HepG2 (cell line): Measurements from ENCODE around the gene NPY. TPM values are rescaled to one million over a fixed set of nuclear protein-coding genes. Genes with fewer than 3 reads are reported as not detected.

ENCODE experiments used
- ATAC-seq: fragments of 200-7000 bp; cut with Tn5 transposase; 3 replicates; pipeline ENCODE4 v1.9.1; 2020; ENCODE audit warnings: mild to moderate bottlenecking, moderate library complexity
- BruUV-seq: library from RNA; stranded (reverse); fragments of 400-500 nt; replicated peaks from 2 replicates; lab custom pipeline; 2021; lab: Mats Ljungman, UMichigan
- CTCF ChIA-PET: fragments of 300-600 bp; formaldehyde crosslinking; extraction: SDS; loops from one replicate; lab custom pipeline; 2021; ENCODE audit warnings: low total read pairs, inconsistent platforms, low intra/inter-chr PET ratio; lab: Yijun Ruan, JAX
- POLR2A ChIA-PET: fragments of 350-600 bp; sonication (Branson Sonifier 250); formaldehyde crosslinking; loops from one replicate; lab custom pipeline; 2020; ENCODE audit warnings: antibody characterized with exemption, inconsistent platforms; lab: Yijun Ruan, JAX
- DNase-seq: peaks from one replicate; pipeline ENCODE4 v3.0.0-alpha.2; 2015; ENCODE audit warnings: low spot score
- FAIRE-seq: peaks from 3 replicates; lab custom pipeline; 2011; peaks lifted over from hg19 to GRCh38; lab: Jason Lieb, UNC
- H2AFZ ChIP-seq: one replicate; pipeline ENCODE4 v1.6.1; 2011; ENCODE audit warnings: low read length, inconsistent platforms
- H3K27ac ChIP-seq: fragments of 300-600 bp; 3 replicates; pipeline ENCODE4 v1.8.0; 2011; ENCODE audit warnings: mixed run types, mild to moderate bottlenecking, mixed read lengths, low read length, inconsistent platforms; ENCODE audit not compliant: insufficient read depth; ENCODE audit errors: extremely low read length
- H3K27me3 ChIP-seq, 2 experiments: fragments of 200-600 bp in 1 of 2; 2 replicates in 1 of 2; 3 replicates in 1 of 2; pipeline versions ENCODE4 v1.6.0 to v1.8.0; 2011; ENCODE audit warnings: low read length in 2 of 2, mild to moderate bottlenecking in 2 of 2, moderate library complexity in 2 of 2, inconsistent platforms in 1 of 2; ENCODE audit not compliant: insufficient read depth in 2 of 2, control insufficient read depth in 1 of 2
- H3K36me3 ChIP-seq, 2 experiments: fragments of 200-600 bp in 1 of 2; replicated peaks in 1 of 2; 2 replicates in 1 of 2; 3 replicates in 1 of 2; pipeline versions ENCODE4 v1.5.1 to v1.8.0; 2011; ENCODE audit warnings: low read length in 2 of 2, inconsistent platforms in 1 of 2; ENCODE audit not compliant: insufficient read depth in 2 of 2, control insufficient read depth in 1 of 2
- H3K4me1 ChIP-seq: 2 replicates; pipeline ENCODE4 v1.5.1; 2012; ENCODE audit warnings: low read length, inconsistent platforms; ENCODE audit not compliant: insufficient read depth
- H3K4me2 ChIP-seq: 2 replicates; pipeline ENCODE4 v1.6.0; 2011; ENCODE audit warnings: low read depth, low read length, inconsistent platforms
- H3K4me3 ChIP-seq, 3 experiments: fragments of 200-600 bp in 1 of 3; sonication (generic), shearing (Covaris generic) in 1 of 3; replicated peaks in 1 of 3; 2 replicates each; pipeline ENCODE4 v1.5.1; 2011 to 2016; ENCODE audit warnings: low read length in 3 of 3, inconsistent platforms in 2 of 3, low read depth in 2 of 3, mild to moderate bottlenecking in 2 of 3, control low read depth in 1 of 3, mixed read lengths in 1 of 3; ENCODE audit not compliant: insufficient read depth in 1 of 3
- H3K79me2 ChIP-seq: one replicate; pipeline ENCODE4 v1.6.1; 2011; ENCODE audit warnings: low read length, inconsistent platforms; ENCODE audit not compliant: insufficient read depth
- H3K9ac ChIP-seq: 2 replicates; pipeline ENCODE4 v1.6.0; 2011; ENCODE audit warnings: mild to moderate bottlenecking, low read depth, low read length, inconsistent platforms; ENCODE audit not compliant: insufficient read depth
- H3K9me3 ChIP-seq: 2 replicates; pipeline ENCODE4 v1.5.1; 2012; ENCODE audit warnings: mild to moderate bottlenecking, low read length
- H4K20me1 ChIP-seq: 2 replicates; pipeline ENCODE4 v1.6.0; 2011; ENCODE audit warnings: inconsistent platforms, mild to moderate bottlenecking, low read length, moderate library complexity; ENCODE audit not compliant: insufficient read depth
- CREB3 ChIP-seq: sonication (generic); formaldehyde crosslinking; IDR thresholded peaks from 2 replicates; pipeline ENCODE4 v1.5.0; 2020; ENCODE audit warnings: missing genetic modification reagents
- CTCF ChIP-seq: sonication (generic); formaldehyde crosslinking; IDR thresholded peaks from 2 replicates; pipeline ENCODE4 v1.5.0; 2020; ENCODE audit warnings: mild to moderate bottlenecking, missing genetic modification reagents, moderate library complexity
- ELF1 ChIP-seq: sonication (generic); formaldehyde crosslinking; IDR thresholded peaks from 2 replicates; pipeline ENCODE4 v1.4.0; 2020; ENCODE audit warnings: missing genetic modification reagents
- HNF4A ChIP-seq: sonication (generic); formaldehyde crosslinking; IDR thresholded peaks from 2 replicates; pipeline ENCODE4 v1.4.0; 2020; ENCODE audit warnings: missing genetic modification reagents
- JUN ChIP-seq: sonication (generic); formaldehyde crosslinking; IDR thresholded peaks from 2 replicates; pipeline ENCODE4 v1.4.0; 2020; ENCODE audit warnings: mild to moderate bottlenecking, missing genetic modification reagents
- RCOR2 ChIP-seq: IDR thresholded peaks from 2 replicates; pipeline ENCODE4 v1.6.1; 2016; ENCODE audit warnings: missing biosample characterization, missing genetic modification reagents
- REXO4 ChIP-seq: sonication (generic); formaldehyde crosslinking; IDR thresholded peaks from 2 replicates; pipeline ENCODE4 v1.8.0; 2022; ENCODE audit warnings: missing genetic modification reagents, mild to moderate bottlenecking, borderline replicate concordance
- SMC3 ChIP-seq: IDR thresholded peaks from 2 replicates; pipeline ENCODE4 v1.6.1; 2011; ENCODE audit warnings: low read length, improper control_type of control experiment
- TBP ChIP-seq: sonication (generic); formaldehyde crosslinking; IDR thresholded peaks from 2 replicates; pipeline ENCODE4 v1.5.0; 2020; ENCODE audit warnings: missing genetic modification reagents
- XRCC5 ChIP-seq: fragments of 200-400 bp; formaldehyde crosslinking; optimal IDR thresholded peaks from 2 replicates; pipeline ENCODE3; 2017; ENCODE audit warnings: mild to moderate bottlenecking, low read length
- ZKSCAN8 ChIP-seq: IDR thresholded peaks from 2 replicates; pipeline ENCODE4 v1.6.1; 2016; ENCODE audit warnings: borderline replicate concordance, missing genetic modification reagents, missing compliant biosample characterization
- ZNF101 ChIP-seq: sonication (generic); formaldehyde crosslinking; IDR thresholded peaks from 2 replicates; pipeline ENCODE4 v1.4.0; 2020; ENCODE audit warnings: mild to moderate bottlenecking, low read depth, missing genetic modification reagents, borderline replicate concordance
- ZNF264 ChIP-seq: sonication (generic); formaldehyde crosslinking; IDR thresholded peaks from 2 replicates; pipeline ENCODE4 v1.4.0; 2020; ENCODE audit warnings: missing genetic modification reagents
- ZNF674 ChIP-seq: sonication (generic); formaldehyde crosslinking; IDR thresholded peaks from 2 replicates; pipeline ENCODE4 v1.5.0; 2020; ENCODE audit warnings: low read depth, mild to moderate bottlenecking, missing genetic modification reagents
- ZSCAN20 ChIP-seq: sonication (generic); formaldehyde crosslinking; IDR thresholded peaks from 2 replicates; pipeline ENCODE4 v1.4.0; 2020; ENCODE audit warnings: missing genetic modification reagents, mild to moderate bottlenecking, borderline replicate concordance
- WGBS: methylation state at CpG from one replicate; pipeline ENCODE4 v1.1.6; 2017; ENCODE audit warnings: low lambda C conversion rate; 5-methylcytosine and 5-hydroxymethylcytosine counted together
- in situ Hi-C: cut with HindIII; loops from 2 replicates; pipeline ENCODE4 v1.10.0; 2017; ENCODE audit warnings: low pct_unique_long_range_greater_than_20kb; ENCODE audit not compliant: extremely low pct_ligation_motif_present
- intact Hi-C: fragments of 100-400 bp; cut with micrococcal nuclease; formaldehyde crosslinking; loops from one replicate; pipeline ENCODE4 v1.10.0; 2022; ENCODE audit not compliant: unreplicated experiment
- polyA plus RNA-seq, 8 experiments: library from polyadenylated mRNA; depleted of rRNA in 3 of 8; stranded (reverse) in 7 of 8; unstranded in 1 of 8; fragments of >200 nt; fragmentation: Illumina TruSeq in 4 of 8; extraction: Trizol in 4 of 8; gene quantifications; 2 replicates each; pipeline versions ENCODE4 v1.2.1 to v1.2.3, GENCODE V29; 2011 to 2016; ENCODE audit warnings: low read depth in 4 of 8, missing spikeins in 1 of 8, mixed read lengths in 1 of 8; ENCODE audit not compliant: insufficient read depth in 1 of 8
- total RNA-seq, 5 experiments: library from RNA; depleted of rRNA; stranded (reverse); fragments of >200 nt; fragmentation: Illumina TruSeq; extraction: Trizol; gene quantifications; 2 replicates each; pipeline ENCODE4 v1.2.3, GENCODE V29; 2016; ENCODE audit warnings: low read depth in 1 of 5

The NPY gene
- total and polyA plus RNA-seq, 2 of the 13 experiments (the other 11 are each of a cell fraction or from before 2014, with no cell fraction given) = not detected

GRCh38 chr7:24284699-24285506, 913 bp downstream of the NPY start:
- FAIRE-seq (no peak), DNase-seq (no peak), ATAC-seq (no peak; the same call in 2 of the 3 replicates)
- 68% methylated on average over 33 of the region's 51 CpGs for WGBS
- in situ Hi-C loops (no loop called here), intact Hi-C loops (no loop called here)
- H3K27me3 ChIP-seq = peaks cover 2 to 13% of the 10 kb centered on the region in 2 experiments; a peak in 1 of 5 replicates
- TF ChIP-seq REXO4 (CRISPR knock-in tag) (no peak), JUN (CRISPR knock-in tag) (no peak), RCOR2 (no peak)
- no peaks in the 10 kb centered on the region for H3K79me2 ChIP-seq
- ChIA-PET CTCF (no interaction called here), POLR2A (no interaction called here)
- H3K4me2 ChIP-seq = no peak overlapping the region
- H3K4me1 ChIP-seq = no peaks in the 10 kb centered on the region
- H2AFZ ChIP-seq = no peak overlapping the region
- H4K20me1 ChIP-seq = no peaks in the 10 kb centered on the region
- H3K4me3 ChIP-seq = no peak overlapping the region
- H3K27ac ChIP-seq = no peak overlapping the region
- no peaks in the 10 kb centered on the region for H3K36me3 ChIP-seq
- BruUV-seq = no TSS peak
- H3K9me3 ChIP-seq = no peaks in the 10 kb centered on the region
- H3K9ac ChIP-seq = no peak overlapping the region

- Histone ChIP-seq H3K9me3 (no peaks in the 10 kb centered on the region), H3K27ac (no peak overlapping the region), H2AFZ (no peak overlapping the region), H3K36me3 (no peaks in the 10 kb centered on the region), H4K20me1 (no peaks in the 10 kb centered on the region), H3K4me3 (no peak overlapping the region), H3K79me2 (no peaks in the 10 kb centered on the region), H3K4me2 (no peak overlapping the region), H3K27me3 (peaks cover 2 to 8% of the 10 kb centered on the region in 2 experiments; a peak in 2 of 5 replicates), H3K4me1 (no peaks in the 10 kb centered on the region), H3K9ac (no peak overlapping the region)
- in situ Hi-C loops = loop anchor here (10.0 kb wide), 1 partner anchor 375 kb away; no protein-coding TSS in a partner anchor
- DNase-seq = peak; percentile 60
- peak; percentile 89 for FAIRE-seq
- POLR2A ChIA-PET = no interaction called here
- WGBS = 16% methylated on average over 5 of the region's 5 CpGs
- intact Hi-C loops = loop anchor here (1.0 to 5.0 kb wide), 3 partner anchors 92 to 375 kb away; no protein-coding TSS in a partner anchor
- CTCF ChIA-PET = interaction anchor here (2.9 kb wide), 1 partner anchor 375 kb away, joined by 14 read pairs; no protein-coding TSS in a partner anchor
- BruUV-seq = no TSS peak
- ATAC-seq = peak; percentile 97
- TF ChIP-seq ZNF264 (CRISPR knock-in tag) (no peak), ZSCAN20 (no peak), ZKSCAN8 (CRISPR knock-in tag) (no peak), ELF1 (CRISPR knock-in tag) (no peak), ZNF101 (no peak), SMC3 (peak; percentile 53; the same call in 1 of the 2 replicates), XRCC5 (no peak), TBP (CRISPR knock-in tag) (no peak), CTCF (peak; percentile 75), HNF4A (CRISPR knock-in tag) (peak; percentile 28), ZNF674 (no peak), CREB3 (CRISPR knock-in tag) (no peak)
Observed at GRCh38 chr7:24290004-24290641, 6.1 kb downstream of the NPY start.
